ENCODE results near the gene PTPN3.
A peak's percentile ranks its signal among the peaks of the same experiment; 100 is the strongest.

The PTPN3 gene

GRCh38 chr9:109488351-109488750 is 9.8 kb downstream of the PTPN3 start:
- DNase-seq: no peak
- Histone ChIP-seq H3K27me3 (no peaks in the 10 kb centered on the region), H3K9me3 (no peaks in the 10 kb centered on the region), H3K4me3 (no peak overlapping the region), H3K27ac (no peak overlapping the region), H3K4me1 (peaks cover 0 to 16% (median 6%) of the 10 kb centered on the region in 4 donors), H3K36me3 (peaks cover 0 to 10% (median 0%) of the 10 kb centered on the region in 3 donors)
- intact Hi-C loops (cut with DNase I; ENCODE audit: low total_unique reads): no loop called here
- TF ChIP-seq, protein P1, sequence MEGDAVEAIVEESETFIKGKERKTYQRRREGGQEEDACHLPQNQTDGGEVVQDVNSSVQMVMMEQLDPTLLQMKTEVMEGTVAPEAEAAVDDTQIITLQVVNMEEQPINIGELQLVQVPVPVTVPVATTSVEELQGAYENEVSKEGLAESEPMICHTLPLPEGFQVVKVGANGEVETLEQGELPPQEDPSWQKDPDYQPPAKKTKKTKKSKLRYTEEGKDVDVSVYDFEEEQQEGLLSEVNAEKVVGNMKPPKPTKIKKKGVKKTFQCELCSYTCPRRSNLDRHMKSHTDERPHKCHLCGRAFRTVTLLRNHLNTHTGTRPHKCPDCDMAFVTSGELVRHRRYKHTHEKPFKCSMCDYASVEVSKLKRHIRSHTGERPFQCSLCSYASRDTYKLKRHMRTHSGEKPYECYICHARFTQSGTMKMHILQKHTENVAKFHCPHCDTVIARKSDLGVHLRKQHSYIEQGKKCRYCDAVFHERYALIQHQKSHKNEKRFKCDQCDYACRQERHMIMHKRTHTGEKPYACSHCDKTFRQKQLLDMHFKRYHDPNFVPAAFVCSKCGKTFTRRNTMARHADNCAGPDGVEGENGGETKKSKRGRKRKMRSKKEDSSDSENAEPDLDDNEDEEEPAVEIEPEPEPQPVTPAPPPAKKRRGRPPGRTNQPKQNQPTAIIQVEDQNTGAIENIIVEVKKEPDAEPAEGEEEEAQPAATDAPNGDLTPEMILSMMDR (IDR thresholded peaks at IDR 0.05): no peak

DNA sequence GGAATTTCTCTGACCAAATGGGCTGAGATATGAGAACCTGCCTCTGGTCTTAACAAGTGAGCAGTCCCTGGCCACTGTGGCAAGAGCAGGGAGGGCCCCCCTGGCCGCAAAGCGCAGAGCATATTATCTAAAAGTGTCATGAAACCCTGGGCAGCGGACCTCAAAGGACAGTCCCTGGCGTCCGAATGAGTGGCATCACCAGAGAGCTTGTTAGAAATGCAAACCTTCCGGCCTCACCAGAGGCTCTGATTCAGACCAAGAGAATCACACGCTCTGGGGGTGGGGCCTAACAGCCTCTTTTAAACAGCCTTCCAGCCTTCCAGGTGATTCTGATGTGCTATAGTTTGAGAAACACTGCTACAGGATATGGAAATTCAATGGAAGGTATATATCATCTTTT is 10.9 kb downstream of the PTPN3 start:
- intact Hi-C loops (cut with DNase I; ENCODE audit: low total_unique reads): no loop called here
- no peak for DNase-seq
- H3K27ac ChIP-seq: no peak overlapping the region

DNA sequence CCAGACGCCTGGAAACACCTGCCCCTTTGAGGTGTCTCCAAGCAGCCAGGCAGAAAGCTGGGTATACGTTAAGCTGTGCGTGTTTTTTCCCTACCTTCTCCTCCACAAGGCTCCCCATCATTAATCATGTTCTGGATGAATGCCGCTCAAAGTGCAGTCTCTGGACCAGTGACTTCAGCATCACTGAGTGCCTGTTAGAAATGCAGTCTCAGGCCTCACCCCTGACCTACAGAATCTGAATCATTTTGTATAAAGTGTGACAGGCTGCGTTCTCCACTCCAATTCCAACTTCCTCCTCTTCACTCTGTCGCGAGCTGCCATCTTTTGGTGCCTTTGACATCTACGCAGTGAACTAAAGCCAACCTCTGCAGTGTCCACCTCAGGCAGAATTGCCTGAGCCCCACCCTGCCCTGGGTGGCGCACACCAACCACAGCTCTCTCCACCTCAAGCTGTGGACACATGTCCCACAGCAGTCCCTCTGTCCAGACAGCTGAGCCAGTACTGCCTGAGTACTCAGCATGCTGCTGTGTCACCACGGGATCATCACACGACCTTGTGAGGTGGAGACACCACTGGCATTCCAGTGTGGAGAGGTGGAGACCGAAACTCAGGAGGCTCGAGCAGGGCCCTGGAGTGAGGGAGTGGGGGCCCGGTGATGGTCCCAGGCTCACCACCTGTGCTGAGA is 14.2 kb downstream of the PTPN3 start:
- DNase-seq: no peak
- peaks cover 0 to 14% (median 0%) of the 10 kb centered on the region in 3 donors for H3K36me3 ChIP-seq
- no peaks in the 10 kb centered on the region for H3K9me3 ChIP-seq
- peaks cover 0 to 28% (median 16%) of the 10 kb centered on the region in 4 donors for H3K4me1 ChIP-seq
- H3K27me3 ChIP-seq: no peaks in the 10 kb centered on the region
- no peak overlapping the region for H3K27ac ChIP-seq
- intact Hi-C loops (cut with DNase I; ENCODE audit: low total_unique reads): loop anchor here (2.0 kb wide), 1 partner anchor 31 kb away; no protein-coding TSS in a partner anchor
- TF ChIP-seq, protein P1 (IDR thresholded peaks at IDR 0.05): no peak
- H3K4me3 ChIP-seq: no peak overlapping the region

More for the DNA sequence above, 10.9 kb downstream of the PTPN3 start:
- Histone ChIP-seq H3K4me1 (peaks cover 0 to 21% (median 11%) of the 10 kb centered on the region in 4 donors), H3K36me3 (peaks cover 0 to 10% (median 0%) of the 10 kb centered on the region in 3 donors), H3K27me3 (no peaks in the 10 kb centered on the region), H3K9me3 (no peaks in the 10 kb centered on the region), H3K4me3 (no peak overlapping the region)
- TF ChIP-seq, protein P1 (IDR thresholded peaks at IDR 0.05): no peak

DNA sequence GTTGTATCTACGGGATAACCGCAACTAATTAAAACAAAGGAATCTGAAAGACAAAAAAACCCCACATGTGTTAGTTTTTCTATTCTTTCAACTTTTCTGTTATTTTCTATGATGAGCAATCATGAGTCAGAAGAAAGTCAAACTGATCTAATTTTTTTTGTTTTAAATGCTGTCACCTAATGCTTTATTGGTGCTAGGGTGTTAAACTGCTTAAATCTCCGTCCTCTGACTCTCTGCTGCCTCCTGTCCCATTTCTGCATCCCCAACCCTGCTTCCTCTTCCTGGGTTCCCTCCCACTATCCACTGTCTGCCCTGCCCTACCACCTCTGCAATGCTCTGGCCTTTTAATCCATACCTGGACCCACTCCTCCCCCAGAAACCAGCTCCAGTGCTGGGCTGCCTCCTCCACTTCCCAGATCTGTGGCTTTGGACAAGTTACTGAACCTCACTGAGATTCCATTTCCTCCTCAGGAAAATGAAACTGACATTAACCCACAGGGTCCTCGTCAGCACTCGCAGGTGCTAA is 15.7 kb downstream of the PTPN3 start:
- H3K36me3 ChIP-seq: peaks cover 0 to 14% (median 0%) of the 10 kb centered on the region in 3 donors
- H3K27me3 ChIP-seq: no peaks in the 10 kb centered on the region
- H3K9me3 ChIP-seq: no peaks in the 10 kb centered on the region
- H3K4me1 ChIP-seq: peaks cover 0 to 36% (median 16%) of the 10 kb centered on the region in 4 donors
- no peak overlapping the region for H3K4me3 ChIP-seq
- TF ChIP-seq, protein P1 (IDR thresholded peaks at IDR 0.05): no peak
- H3K27ac ChIP-seq: peak overlapping the region in 1 of 2 donors; percentile 15
- no peak for DNase-seq
- intact Hi-C loops (cut with DNase I; ENCODE audit: low total_unique reads): no loop called here

GRCh38 chr9:109481856-109482255 is 16.3 kb downstream of the PTPN3 start:
- TF ChIP-seq, protein P1 (IDR thresholded peaks at IDR 0.05): no peak
- Histone ChIP-seq H3K4me3 (no peak overlapping the region), H3K9me3 (no peaks in the 10 kb centered on the region), H3K27ac (no peak overlapping the region), H3K27me3 (no peaks in the 10 kb centered on the region), H3K36me3 (peaks cover 0 to 14% (median 0%) of the 10 kb centered on the region in 3 donors), H3K4me1 (peaks cover 0 to 42% (median 17%) of the 10 kb centered on the region in 4 donors)
- DNase-seq: no peak
- intact Hi-C loops (cut with DNase I; ENCODE audit: low total_unique reads): no loop called here
